ENCODE results near the gene DCD.
"Not testable (repeated sequence)": the region's sequence is repeated elsewhere in the genome, so short reads cannot be mapped to it uniquely, and the experiment has no call there.

DNA sequence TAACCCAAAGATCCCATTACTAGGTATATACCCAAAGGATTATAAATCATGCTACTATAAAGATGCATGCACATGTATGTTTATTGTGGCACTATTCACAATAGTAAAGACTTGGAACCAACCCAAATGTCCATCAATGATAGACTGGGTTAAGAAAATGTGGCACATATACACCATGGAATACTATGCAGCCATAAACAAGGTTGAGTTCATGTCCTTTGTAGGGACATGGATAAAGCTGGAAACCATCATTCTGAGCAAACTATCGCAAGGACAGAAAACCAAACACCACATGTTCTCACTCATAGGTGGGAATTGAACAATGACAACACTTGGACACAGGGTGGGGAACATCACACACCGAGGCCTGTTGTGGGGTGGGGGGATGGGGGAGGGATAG is 9.1 kb downstream of the DCD start:
- TF ChIP-seq, protein P1, sequence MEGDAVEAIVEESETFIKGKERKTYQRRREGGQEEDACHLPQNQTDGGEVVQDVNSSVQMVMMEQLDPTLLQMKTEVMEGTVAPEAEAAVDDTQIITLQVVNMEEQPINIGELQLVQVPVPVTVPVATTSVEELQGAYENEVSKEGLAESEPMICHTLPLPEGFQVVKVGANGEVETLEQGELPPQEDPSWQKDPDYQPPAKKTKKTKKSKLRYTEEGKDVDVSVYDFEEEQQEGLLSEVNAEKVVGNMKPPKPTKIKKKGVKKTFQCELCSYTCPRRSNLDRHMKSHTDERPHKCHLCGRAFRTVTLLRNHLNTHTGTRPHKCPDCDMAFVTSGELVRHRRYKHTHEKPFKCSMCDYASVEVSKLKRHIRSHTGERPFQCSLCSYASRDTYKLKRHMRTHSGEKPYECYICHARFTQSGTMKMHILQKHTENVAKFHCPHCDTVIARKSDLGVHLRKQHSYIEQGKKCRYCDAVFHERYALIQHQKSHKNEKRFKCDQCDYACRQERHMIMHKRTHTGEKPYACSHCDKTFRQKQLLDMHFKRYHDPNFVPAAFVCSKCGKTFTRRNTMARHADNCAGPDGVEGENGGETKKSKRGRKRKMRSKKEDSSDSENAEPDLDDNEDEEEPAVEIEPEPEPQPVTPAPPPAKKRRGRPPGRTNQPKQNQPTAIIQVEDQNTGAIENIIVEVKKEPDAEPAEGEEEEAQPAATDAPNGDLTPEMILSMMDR (IDR thresholded peaks at IDR 0.05; ENCODE audit: control extremely low read depth in 1 of 3, insufficient read depth in 1 of 3, low read depth in 1 of 3, low read length in 3 of 3), result not testable (repeated sequence)
- not testable (repeated sequence) for TF ChIP-seq POLR2AphosphoS5 (IDR thresholded peaks at IDR 0.05; ENCODE audit: low read depth, low read length); MAFK (IDR thresholded peaks at IDR 0.05; ENCODE audit: low read depth, low read length); KDM1A (IDR thresholded peaks at IDR 0.05; ENCODE audit: borderline replicate concordance, low read length); RBBP5 (IDR thresholded peaks at IDR 0.05; ENCODE audit: borderline replicate concordance, low read depth, low read length); POU5F1 (IDR thresholded peaks at IDR 0.05; ENCODE audit: low read depth, low read length); EZH2 (IDR thresholded peaks at IDR 0.05; ENCODE audit: low read depth, low read length, severe bottlenecking); SP1 (IDR thresholded peaks at IDR 0.05; ENCODE audit: low read depth, low read length); CBX5 (IDR thresholded peaks at IDR 0.05; ENCODE audit: low read depth, low read length)
